Activated naive CD4-positive, alpha-beta T cell treated with anti-CD3 and anti-CD28 coated beads for 36 hours (primary cell): ENCODE data around the gene FUOM. TPM values are rescaled to one million over a fixed set of nuclear protein-coding genes. Genes with fewer than 3 reads are reported as not detected.

Source experiments
- CTCF ChIA-PET: fragments of 350-600 bp; sonication (Branson Sonifier 250); formaldehyde crosslinking; loops from one replicate; lab custom pipeline; 2021; ENCODE audit warnings: antibody characterized with exemption; lab: Charles Lee
- DNase-seq: peaks from one replicate; pipeline ENCODE4 v3.0.0-alpha.2; 2020
- H3K27ac Mint-ChIP-seq: one replicate; pipeline ENCODE4 v1.8.0; 2021; ENCODE audit warnings: mild to moderate bottlenecking, mixed read lengths
- H3K27me3 Mint-ChIP-seq: one replicate; pipeline ENCODE4 v1.8.0; 2021; ENCODE audit warnings: low read depth, mixed read lengths
- H3K36me3 Mint-ChIP-seq: one replicate; pipeline ENCODE4 v1.8.0; 2021; ENCODE audit warnings: low read depth, mixed read lengths
- H3K4me1 Mint-ChIP-seq: one replicate; pipeline ENCODE4 v1.8.0; 2021; ENCODE audit warnings: low read depth, mixed read lengths
- H3K4me3 Mint-ChIP-seq: one replicate; pipeline ENCODE4 v1.8.0; 2021; ENCODE audit warnings: mild to moderate bottlenecking, moderate library complexity, mixed read lengths
- H3K9me3 Mint-ChIP-seq: one replicate; pipeline ENCODE4 v1.8.0; 2021; ENCODE audit warnings: mixed read lengths
- intact Hi-C: fragments of 100-400 bp; cut with micrococcal nuclease; formaldehyde crosslinking; loops from one replicate; pipeline ENCODE4 v1.15.1; 2023
- total RNA-seq, 2 experiments: library from RNA; stranded (reverse); gene quantifications; one replicate each; pipeline ENCODE4 v1.2.3, GENCODE V29; 2021

FUOM gene
- total RNA-seq, 2 experiments from 2014 or later, result 29.9 to 34.9 TPM

DNA sequence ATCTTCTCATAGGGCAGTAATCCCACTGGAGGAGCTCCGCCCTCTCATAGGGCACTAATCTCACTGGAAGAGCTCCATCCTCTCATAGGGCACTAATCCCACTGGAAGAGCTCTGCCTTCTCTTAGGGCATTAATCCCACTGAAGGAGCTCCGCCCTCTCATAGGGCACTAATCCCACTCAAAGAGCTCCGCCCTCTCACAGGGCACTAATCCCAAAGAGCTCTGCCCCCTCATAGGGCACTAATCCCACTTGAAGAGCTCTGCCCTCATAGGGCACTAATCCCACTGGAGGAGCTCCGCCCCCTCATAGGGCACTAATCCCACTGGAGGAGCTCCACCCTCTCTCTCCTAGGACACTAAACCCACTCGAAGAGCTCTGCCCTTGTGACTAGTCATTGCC lies 3.4 kb upstream of the FUOM start:
- H3K27ac Mint-ChIP-seq, result no peak overlapping the region
- no peaks in the 10 kb centered on the region for H3K9me3 Mint-ChIP-seq
- H3K4me1 Mint-ChIP-seq, result peaks cover under 1% of the 10 kb centered on the region
- DNase-seq, result no peak
- H3K36me3 Mint-ChIP-seq, result peaks cover 4% of the 10 kb centered on the region
- no peak overlapping the region for H3K4me3 Mint-ChIP-seq
- H3K27me3 Mint-ChIP-seq, result no peaks in the 10 kb centered on the region
- CTCF ChIA-PET, result interaction anchor here (0.9 to 1.2 kb wide), 2 partner anchors 32 to 42 kb away, joined by 3 to 4 read pairs; no protein-coding TSS in a partner anchor
- intact Hi-C loops, result no loop called here

- CTCF ChIA-PET, result no interaction called here
- Mint-ChIP-seq H3K4me3 (no peak overlapping the region), H3K27me3 (no peaks in the 10 kb centered on the region), H3K4me1 (peaks cover 3% of the 10 kb centered on the region), H3K36me3 (peaks cover 7% of the 10 kb centered on the region), H3K9me3 (no peaks in the 10 kb centered on the region), H3K27ac (no peak overlapping the region)
- intact Hi-C loops, result no loop called here
- DNase-seq, result no peak
These were observed 2.3 kb upstream of the FUOM start for GRCh38 chr10:133359972-133360610.

DNA sequence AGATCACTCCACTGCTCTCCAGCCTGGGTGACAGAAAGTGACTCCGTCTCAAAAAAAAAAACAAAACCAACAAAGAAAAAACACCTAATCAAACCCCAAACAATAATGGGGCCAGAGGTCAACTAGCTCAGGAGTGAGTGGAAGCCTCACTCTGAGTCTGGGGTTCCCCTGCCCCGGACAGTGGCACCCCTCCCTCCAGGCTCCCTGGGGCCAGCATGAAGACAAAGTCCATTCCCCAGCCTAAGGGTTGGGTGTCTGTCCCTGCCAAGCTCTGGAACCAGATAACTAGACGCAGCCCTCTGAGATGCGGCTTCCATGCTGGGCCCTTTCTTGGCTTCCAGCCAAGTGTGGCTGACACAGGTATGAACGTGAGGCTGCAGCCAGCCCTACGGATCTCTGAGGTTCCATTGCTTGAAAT lies 1.7 kb upstream of the FUOM start:
- Mint-ChIP-seq H3K27me3 (no peaks in the 10 kb centered on the region), H3K36me3 (peaks cover 7% of the 10 kb centered on the region), H3K27ac (no peak overlapping the region), H3K9me3 (no peaks in the 10 kb centered on the region), H3K4me1 (peaks cover 3% of the 10 kb centered on the region), H3K4me3 (no peak overlapping the region)
- peak; percentile 24 for DNase-seq
- CTCF ChIA-PET, result no interaction called here
- intact Hi-C loops, result no loop called here

DNA sequence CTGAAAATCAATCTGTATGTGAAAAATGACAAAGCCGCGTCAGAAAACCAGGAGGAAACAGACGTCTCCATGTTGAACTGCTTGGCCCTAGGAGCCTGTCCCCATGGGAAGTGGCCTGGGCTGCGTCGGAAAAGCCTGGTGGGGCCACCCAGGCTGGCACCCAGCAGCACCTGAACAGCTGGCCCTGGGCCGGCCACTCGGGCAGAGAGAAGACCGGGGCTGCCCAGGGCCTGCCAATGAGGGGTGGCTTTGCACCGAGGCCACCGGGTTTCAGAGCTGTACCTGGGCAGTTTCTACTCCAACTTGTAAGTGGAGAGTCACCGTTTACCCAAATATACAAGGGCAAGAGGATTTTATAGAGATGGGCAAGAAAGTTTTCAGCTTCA lies 1.1 kb upstream of the FUOM start:
- DNase-seq, result no peak
- H3K27ac Mint-ChIP-seq, result no peak overlapping the region

DNA sequence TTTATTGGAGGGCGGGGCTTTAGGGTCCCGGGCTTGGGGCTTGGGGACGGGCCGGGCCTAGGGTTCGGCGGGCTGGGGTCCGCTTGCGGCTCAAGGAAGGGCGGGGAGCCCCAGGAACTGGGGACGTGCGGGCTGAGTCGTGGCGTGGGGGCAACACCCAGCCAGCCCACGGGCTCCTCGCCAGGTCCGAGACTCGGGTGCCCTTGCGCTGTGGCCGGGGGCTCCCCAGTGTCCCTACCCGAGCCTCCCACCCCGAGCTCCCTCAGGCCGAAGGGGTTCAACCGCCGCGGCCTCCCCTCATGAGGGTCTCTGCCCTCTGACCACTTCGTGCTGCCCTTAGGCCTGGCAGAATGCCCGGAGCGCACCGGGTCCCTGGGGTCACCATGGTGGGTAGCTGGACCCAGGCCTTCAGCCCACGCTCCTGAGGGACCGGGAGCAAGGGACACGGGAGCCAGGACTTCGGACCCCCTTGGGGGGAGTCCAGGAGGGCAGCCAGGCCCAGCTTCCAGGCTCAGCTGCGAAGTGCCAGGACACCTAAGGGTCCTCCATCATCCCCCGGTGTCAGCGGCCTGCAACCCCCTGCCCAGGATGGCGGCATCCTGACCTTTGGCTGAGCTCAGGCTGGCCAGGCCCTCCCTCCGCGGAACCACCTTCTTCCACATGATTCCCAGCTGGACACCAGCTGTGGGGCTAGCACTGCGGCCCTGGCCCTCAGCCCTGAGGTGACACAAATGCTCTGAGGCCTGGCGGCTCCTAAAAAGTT lies 524 bp upstream of the FUOM start:
- Mint-ChIP-seq H3K36me3 (peaks cover 7% of the 10 kb centered on the region), H3K9me3 (no peaks in the 10 kb centered on the region), H3K4me1 (peaks cover 3% of the 10 kb centered on the region), H3K27ac (no peak overlapping the region), H3K27me3 (no peaks in the 10 kb centered on the region), H3K4me3 (no peak overlapping the region)
- DNase-seq, result no peak
- intact Hi-C loops, result loop anchor here (1.0 kb wide), 1 partner anchor 96 kb away; no protein-coding TSS in a partner anchor
- CTCF ChIA-PET, result no interaction called here

More for the DNA sequence above, 1.1 kb upstream of the FUOM start:
- H3K36me3 Mint-ChIP-seq, result peaks cover 7% of the 10 kb centered on the region
- H3K9me3 Mint-ChIP-seq, result no peaks in the 10 kb centered on the region
- H3K4me3 Mint-ChIP-seq, result no peak overlapping the region
- CTCF ChIA-PET, result no interaction called here
- intact Hi-C loops, result loop anchor here (1.0 kb wide), 1 partner anchor 97 kb away; no protein-coding TSS in a partner anchor
- H3K4me1 Mint-ChIP-seq, result peaks cover 3% of the 10 kb centered on the region
- H3K27me3 Mint-ChIP-seq, result no peaks in the 10 kb centered on the region

DNA sequence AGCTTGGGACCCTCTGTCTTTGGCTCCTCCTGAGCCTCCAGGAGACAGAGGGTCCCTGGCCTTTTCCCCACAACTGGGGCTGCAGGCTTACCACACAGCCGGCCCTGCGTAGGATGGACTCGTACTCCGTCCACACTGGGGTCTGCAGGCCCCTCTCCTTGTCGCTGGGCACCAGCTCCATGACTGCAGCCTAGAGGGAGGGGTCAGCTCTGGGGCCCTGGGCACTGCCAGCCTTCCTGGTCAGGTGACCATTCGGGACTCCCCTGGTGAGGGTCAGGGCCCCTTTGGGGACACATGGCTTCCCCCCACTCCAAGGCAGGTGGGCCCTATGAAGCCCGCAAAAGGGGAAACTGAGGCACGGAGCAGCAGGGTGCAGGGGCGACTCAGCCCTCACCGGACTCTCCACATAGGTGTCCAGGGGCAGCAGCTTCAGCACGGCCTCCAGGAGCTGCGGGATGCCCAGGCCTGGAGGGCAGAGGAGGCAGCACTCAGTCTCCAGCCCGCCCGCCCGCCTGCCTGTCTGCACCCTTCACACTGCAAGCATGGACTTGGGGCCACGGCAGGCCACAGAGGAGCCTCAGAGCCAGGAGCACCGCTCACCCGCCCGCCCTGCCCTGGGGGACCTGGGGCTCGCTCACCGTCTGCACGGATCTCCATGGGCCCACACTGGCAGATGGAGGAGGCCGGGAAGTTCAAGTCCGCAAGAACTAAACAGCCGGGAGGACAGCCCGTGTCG lies 1.1 kb downstream of the FUOM start:
- intact Hi-C loops, result loop anchor here (1.0 kb wide), 4 partner anchors 17 to 38 kb away; partner anchors contain the start of genes ECHS1, MTG1 and PAOX
- H3K27ac Mint-ChIP-seq, result no peak overlapping the region
- no peak for DNase-seq
- H3K4me1 Mint-ChIP-seq, result peaks cover 3% of the 10 kb centered on the region
- H3K27me3 Mint-ChIP-seq, result no peaks in the 10 kb centered on the region
- no peaks in the 10 kb centered on the region for H3K9me3 Mint-ChIP-seq
- peaks cover 4% of the 10 kb centered on the region for H3K36me3 Mint-ChIP-seq
- peak overlapping the region; percentile 77 for H3K4me3 Mint-ChIP-seq
- CTCF ChIA-PET, result interaction anchor here (0.8 kb wide), 1 partner anchor 27 kb away, joined by 3 read pairs; no protein-coding TSS in a partner anchor

- Mint-ChIP-seq H3K4me1 (peaks cover 3% of the 10 kb centered on the region), H3K27me3 (no peaks in the 10 kb centered on the region), H3K27ac (no peak overlapping the region), H3K9me3 (no peaks in the 10 kb centered on the region), H3K4me3 (peak overlapping the region; percentile 55), H3K36me3 (peaks cover 4% of the 10 kb centered on the region)
- no peak for DNase-seq
- intact Hi-C loops, result no loop called here
- CTCF ChIA-PET, result interaction anchor here (0.8 to 1.1 kb wide), 2 partner anchors 26 kb away, joined by 3 to 4 read pairs; no protein-coding TSS in a partner anchor
These were observed 1.8 kb downstream of the FUOM start for GRCh38 chr10:133355991-133356390.

DNA sequence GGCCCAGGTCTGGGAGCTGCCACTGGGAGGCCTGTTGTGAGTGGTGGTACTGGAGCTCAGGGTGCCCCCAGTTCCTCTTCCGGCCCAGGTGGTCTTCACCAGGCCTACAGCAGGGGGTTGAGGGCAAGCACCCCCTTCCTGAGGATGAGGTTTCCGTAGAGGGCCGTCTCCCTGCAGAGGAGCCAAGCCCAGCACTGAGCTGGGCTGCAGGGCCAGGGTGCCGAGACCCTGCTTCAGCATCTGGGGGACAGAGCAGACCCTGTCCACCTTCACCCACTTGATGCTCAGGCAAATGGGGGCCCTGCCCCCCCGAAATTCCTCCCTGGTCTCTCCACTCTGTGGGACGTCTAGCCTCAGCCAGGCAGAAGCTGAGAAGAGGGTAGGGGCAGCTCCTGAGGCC lies 2.6 kb downstream of the FUOM start:
- H3K36me3 Mint-ChIP-seq, result peaks cover 4% of the 10 kb centered on the region
- no peak overlapping the region for H3K27ac Mint-ChIP-seq
- intact Hi-C loops, result no loop called here
- CTCF ChIA-PET, result interaction anchor here (1.1 kb wide), 1 partner anchor 26 kb away, joined by 4 read pairs; no protein-coding TSS in a partner anchor
- peaks cover 3% of the 10 kb centered on the region for H3K4me1 Mint-ChIP-seq
- no peak overlapping the region for H3K4me3 Mint-ChIP-seq
- H3K27me3 Mint-ChIP-seq, result no peaks in the 10 kb centered on the region
- no peak for DNase-seq
- H3K9me3 Mint-ChIP-seq, result no peaks in the 10 kb centered on the region

DNA sequence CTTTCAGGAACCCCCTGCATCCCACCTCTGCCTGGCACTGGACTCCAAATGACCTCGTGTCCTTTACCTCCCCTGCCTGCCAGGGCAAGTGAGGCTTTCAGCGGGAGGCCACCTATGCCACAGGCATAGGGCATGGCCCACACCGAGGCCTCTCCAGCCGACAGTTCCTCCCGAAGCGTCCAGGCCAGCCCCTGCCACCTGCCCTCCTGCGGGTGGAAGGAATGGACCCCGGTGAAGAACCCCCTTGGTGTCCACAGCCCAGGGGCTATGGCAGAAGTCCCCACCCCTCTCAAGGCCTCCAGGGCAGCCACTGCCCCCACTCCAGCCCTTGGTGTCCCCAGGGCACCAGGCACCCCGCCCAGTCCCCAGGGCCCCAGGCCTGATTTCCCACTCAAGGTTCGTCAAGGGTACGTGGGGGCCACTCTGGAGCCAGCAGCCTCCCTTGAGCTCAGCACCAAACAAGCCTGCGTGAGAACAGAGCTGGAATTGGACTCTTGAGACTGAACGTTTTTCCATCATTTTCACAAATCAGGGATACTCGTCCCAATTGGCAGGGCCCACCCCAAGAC lies 3.1 kb downstream of the FUOM start:
- Mint-ChIP-seq H3K27me3 (no peaks in the 10 kb centered on the region), H3K9me3 (no peaks in the 10 kb centered on the region), H3K4me3 (no peak overlapping the region), H3K36me3 (peaks cover 4% of the 10 kb centered on the region), H3K27ac (no peak overlapping the region), H3K4me1 (peaks cover 3% of the 10 kb centered on the region)
- CTCF ChIA-PET, result interaction anchor here (1.1 kb wide), 1 partner anchor 25 kb away, joined by 4 read pairs; no protein-coding TSS in a partner anchor
- intact Hi-C loops, result no loop called here
- no peak for DNase-seq

- no peak for DNase-seq
- Mint-ChIP-seq H3K36me3 (peaks cover 4% of the 10 kb centered on the region), H3K4me1 (peaks cover 5% of the 10 kb centered on the region), H3K27ac (no peak overlapping the region), H3K4me3 (no peak overlapping the region), H3K27me3 (peaks cover 3% of the 10 kb centered on the region), H3K9me3 (no peaks in the 10 kb centered on the region)
- intact Hi-C loops, result no loop called here
- CTCF ChIA-PET, result interaction anchor here (1.5 to 2.0 kb wide), 2 partner anchors 10 to 25 kb away, joined by 5 to 13 read pairs; no protein-coding TSS in a partner anchor
These were observed 3.7 kb downstream of the FUOM start for GRCh38 chr10:133353988-133354605.

DNA sequence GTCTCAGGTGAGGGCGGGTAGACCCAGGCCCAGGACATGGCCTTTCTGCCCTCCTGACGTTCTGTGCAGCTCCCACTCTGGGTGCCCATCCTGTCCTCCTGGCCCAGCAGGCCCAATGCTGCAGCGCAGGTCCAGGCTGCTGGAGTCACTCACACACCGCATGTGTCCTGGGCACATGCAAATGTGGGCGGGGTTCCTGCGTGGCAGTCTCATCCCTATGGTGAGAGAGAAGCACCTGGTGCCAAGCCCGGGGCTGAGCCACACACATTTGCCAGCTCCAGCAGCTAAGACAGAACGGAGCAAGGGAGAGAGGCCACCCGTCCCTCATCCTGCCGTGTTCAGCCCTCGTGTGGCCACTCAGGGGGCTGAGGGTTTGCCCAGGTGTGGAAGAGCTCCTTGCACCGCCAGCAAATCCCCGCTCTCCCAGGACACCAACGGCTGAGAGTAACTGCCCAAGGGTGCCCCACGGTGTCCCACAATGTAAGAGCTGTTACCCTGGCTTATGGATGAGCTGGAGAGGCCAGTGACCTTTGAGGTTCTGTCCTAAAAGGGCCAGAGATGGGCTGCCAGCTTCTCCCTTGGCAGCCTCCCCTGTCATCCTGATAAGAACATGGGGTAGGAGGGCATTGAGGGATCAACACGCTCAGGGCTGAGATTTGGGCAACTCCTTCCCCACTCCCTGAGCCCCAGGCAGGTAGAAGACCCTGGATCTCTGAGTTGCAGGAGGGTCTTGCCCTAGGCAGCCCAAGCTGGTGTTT lies 4.4 kb downstream of the FUOM start:
- DNase-seq, result no peak
- Mint-ChIP-seq H3K27me3 (peaks cover 4% of the 10 kb centered on the region), H3K36me3 (peaks cover 4% of the 10 kb centered on the region), H3K4me3 (no peak overlapping the region), H3K27ac (no peak overlapping the region), H3K4me1 (peaks cover 5% of the 10 kb centered on the region), H3K9me3 (no peaks in the 10 kb centered on the region)
- CTCF ChIA-PET, result interaction anchor here (1.5 to 2.0 kb wide), 2 partner anchors 10 to 24 kb away, joined by 5 to 13 read pairs; no protein-coding TSS in a partner anchor
- intact Hi-C loops, result no loop called here
